Motor neuron (in vitro differentiated cells): ENCODE data around the gene RNF25. TPM values are rescaled to one million over a fixed set of nuclear protein-coding genes. Genes with fewer than 3 reads are reported as not detected.

Source experiments
- ATAC-seq, 8 experiments: fragments of 200-7000 bp; cut with Tn5 transposase; replicated peaks in 6 of 8; 2 replicates each; pipeline ENCODE4 v1.8.0; 2021; ENCODE audit warnings: mild to moderate bottlenecking in 8 of 8, moderate library complexity in 8 of 8
- H3K27ac ChIP-seq, 2 donors: fragments of 250-450 bp; sonication (Bioruptor Pico); 2 replicates each; pipeline ENCODE4 v1.9.0; 2021; ENCODE audit warnings: antibody characterized with exemption in 2 of 2, mild to moderate bottlenecking in 2 of 2, moderate library complexity in 1 of 2
- H3K4me1 ChIP-seq, 2 donors: fragments of 250-450 bp; sonication (Bioruptor Pico); replicated peaks in 1 of 2; 2 replicates each; pipeline ENCODE4 v1.6.1; 2021; ENCODE audit warnings: antibody characterized with exemption in 2 of 2, mild to moderate bottlenecking in 2 of 2, moderate library complexity in 1 of 2
- H3K4me3 ChIP-seq, 5 donors: fragments of 250-450 bp; sonication (Bioruptor Pico); 2 replicates each; pipeline ENCODE4 v1.9.0; 2021; ENCODE audit warnings: antibody characterized with exemption in 5 of 5, mild to moderate bottlenecking in 5 of 5, moderate library complexity in 4 of 5
- WGBS, 10 experiments: fragments of 450-650 bp; shearing (Covaris generic); methylation state at CpG; one replicate each; pipeline ENCODE4 v1.0.0; 2022; 5-methylcytosine and 5-hydroxymethylcytosine counted together
- in situ Hi-C, 9 experiments: fragments of 400-800 bp; cut with MboI; loops; one replicate each; pipeline ENCODE4 v1.15.0; 2021; ENCODE audit warnings: low sequenced_read_pairs in 9 of 9, low pct_unique_long_range_greater_than_20kb in 2 of 9; ENCODE audit not compliant: unreplicated experiment in 9 of 9
- total RNA-seq, 8 experiments: library from RNA; unstranded; fragments of 300-600 nt; gene quantifications; 2 replicates each; pipeline versions ENCODE4 v1.2.3 to v1.2.4, GENCODE V29; 2022

RNF25 gene
- total RNA-seq: 10 to 100 TPM; 20.9 to 37.9 (median 28.7) TPM

DNA sequence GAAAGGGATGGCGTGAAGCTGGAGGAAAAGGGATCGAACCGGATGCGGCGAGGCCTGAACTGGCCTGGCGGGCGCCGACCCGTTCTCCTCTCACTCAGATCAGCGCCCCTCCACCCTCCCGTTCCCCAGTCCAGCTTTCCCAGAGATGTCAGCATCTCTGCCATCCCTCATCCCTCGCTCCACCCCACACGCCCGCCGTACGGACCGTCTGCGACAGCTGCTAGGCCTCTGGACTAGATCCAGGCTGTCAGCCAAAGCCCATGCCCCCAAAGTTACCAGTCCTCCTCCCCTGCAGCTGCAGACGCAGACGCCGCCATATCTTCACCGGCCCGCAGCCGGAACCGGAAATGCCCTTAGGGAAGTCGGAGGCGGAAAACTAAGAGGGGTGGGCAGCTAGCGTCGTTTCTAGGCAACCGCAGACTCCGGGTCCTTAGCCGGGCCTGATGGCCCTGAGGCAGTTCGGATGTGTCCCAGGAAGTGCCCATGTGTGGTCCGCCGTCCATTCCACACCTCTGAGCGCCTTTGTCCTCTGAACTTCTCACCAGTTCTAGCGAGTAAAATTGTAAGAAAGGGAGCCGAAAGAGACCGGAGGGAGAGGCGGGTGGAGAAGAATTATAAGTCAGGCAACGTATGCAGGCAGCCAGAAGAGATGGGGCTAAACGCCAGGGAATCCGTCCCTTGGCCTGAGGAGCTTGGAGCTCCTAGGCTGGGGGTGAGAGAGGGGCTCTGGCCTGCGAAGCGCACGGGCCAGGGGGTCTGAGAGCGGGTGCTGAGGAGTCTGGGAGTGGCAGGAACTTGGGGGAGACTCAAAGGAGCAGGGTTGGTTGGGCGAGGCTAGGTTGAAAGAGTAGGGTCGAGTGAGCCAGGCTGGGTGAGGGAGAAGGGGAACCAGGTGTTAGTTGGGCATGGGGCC is at the start of gene RNF25, which contains the start of gene STK36:
Gene RNF25 (minus strand): TSS at position 349 of the 913 bp plus-strand sequence. CDS start 32 bp downstream, at position 317.
Gene STK36 (plus strand): TSS at position 433 of the 913 bp plus-strand sequence. CDS start 744 bp downstream, outside the sequence.
- peak within 1 kb of the TSS; percentile 73 to 96 (median 87) for H3K4me3 ChIP-seq
- in situ Hi-C loops: no loop called here
- peak within 1 kb of the TSS; percentile 87 to 90 for H3K27ac ChIP-seq
- WGBS, 10 experiments: 0 to 3% (median 0%) methylated on average over 1 to 16 of the region's 49 CpGs; no CpG with 5 or more reads in 2 of the 10 experiments
- H3K4me1 ChIP-seq: peaks cover 10 to 11% of the 10 kb centered on the region in 2 donors
- peak; percentile 95 to 99 (median 98) for ATAC-seq

GRCh38 chr2:218721488-218721887 is 49.7 kb upstream of the RNF25 start:
- in situ Hi-C loops: loop anchor here in 2 of 9 experiments (10.0 to 25.0 kb wide), 2 partner anchors 116 to 123 kb away; partner anchors contain the start of gene PRKAG3 (in 1 of the 2)
- Histone ChIP-seq H3K4me1 (peaks cover 0 to 5% of the 10 kb centered on the region in 2 donors), H3K27ac (no peak overlapping the region), H3K4me3 (no peak overlapping the region)
- peak in 4 of 8 experiments; percentile 16 to 85 (median 76) for ATAC-seq

DNA sequence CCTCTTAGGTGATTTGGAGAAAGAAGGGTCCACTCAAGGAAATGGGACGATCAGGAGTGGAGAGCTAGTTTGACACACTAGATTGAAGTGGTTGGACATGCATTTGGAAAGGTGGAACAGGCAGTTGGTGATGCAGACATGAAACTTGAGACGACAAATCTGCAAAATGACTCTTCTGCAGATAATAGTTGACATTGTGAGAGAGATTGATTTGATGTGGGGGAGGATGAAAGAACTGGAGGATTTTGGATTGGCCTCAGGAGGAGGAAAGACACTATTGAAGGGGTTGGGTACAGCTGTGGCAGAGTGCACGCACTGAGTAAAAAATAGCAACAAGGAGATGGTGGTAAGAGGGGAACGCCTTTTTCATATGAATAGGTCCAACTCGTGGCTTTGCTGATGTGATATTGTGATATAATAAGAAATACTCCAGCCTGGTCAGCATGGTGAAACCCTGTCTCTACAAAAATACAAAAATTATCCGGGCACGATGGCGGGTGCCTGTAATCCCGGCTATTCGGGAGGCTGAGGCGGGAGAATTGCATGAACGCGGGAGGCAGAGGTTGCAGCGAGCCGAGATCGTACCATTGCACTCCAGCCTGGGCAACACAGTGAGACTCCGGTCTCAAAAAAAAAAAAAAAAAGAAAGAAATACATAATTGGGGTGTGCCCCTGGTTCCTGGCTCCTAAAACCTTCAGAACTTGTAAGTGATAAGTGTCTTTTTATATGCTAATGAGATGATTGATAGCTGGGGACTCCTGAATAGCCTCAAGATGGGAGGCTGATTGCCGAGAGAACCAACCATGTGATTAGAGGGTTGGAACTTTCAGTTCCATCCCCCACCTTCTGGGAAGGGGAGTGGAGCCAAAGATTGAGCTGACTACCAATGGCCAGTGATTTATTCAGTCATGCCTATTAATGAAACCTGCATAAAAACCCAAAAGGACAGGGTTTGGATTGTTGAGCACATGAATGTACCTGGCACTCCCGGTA is 48.5 kb upstream of the RNF25 start:
- WGBS, 10 experiments: 80 to 98% (median 93%) methylated on average over 1 to 15 of the region's 19 CpGs
- in situ Hi-C loops: loop anchor here in 2 of 9 experiments (10.0 to 25.0 kb wide), 2 partner anchors 117 to 124 kb away; partner anchors contain the start of gene PRKAG3 (in 1 of the 2)
- no peak for ATAC-seq
- Histone ChIP-seq H3K27ac (no peak overlapping the region), H3K4me1 (peaks cover 0 to 5% of the 10 kb centered on the region in 2 donors), H3K4me3 (no peak overlapping the region)

DNA sequence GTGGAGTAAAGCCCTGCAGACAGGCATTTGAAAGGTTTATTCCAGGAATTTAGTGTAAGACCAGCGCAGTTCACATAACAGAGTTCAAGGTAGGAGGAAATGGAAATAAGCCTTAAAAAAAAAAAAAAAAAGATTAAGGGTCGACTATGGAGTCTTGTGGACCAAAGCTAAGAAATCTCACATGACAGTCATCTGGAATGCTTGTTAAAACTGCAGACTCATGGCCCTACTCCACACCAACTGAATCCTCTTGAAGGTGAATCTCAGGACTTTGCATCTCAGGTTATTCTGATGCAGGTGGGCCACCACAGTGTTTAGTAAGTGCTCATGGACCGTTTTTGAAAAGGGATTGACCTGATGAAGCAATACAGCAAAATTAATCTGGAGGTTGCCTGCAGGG is 47.7 kb upstream of the RNF25 start:
- Histone ChIP-seq H3K4me1 (peaks cover 0 to 5% of the 10 kb centered on the region in 2 donors), H3K27ac (no peak overlapping the region), H3K4me3 (no peak overlapping the region)
- 71 to 100% (median 80%) methylated on average over 1 to 3 of the region's 3 CpGs; no CpG with 5 or more reads in 1 of the 10 experiments for WGBS, 10 experiments
- ATAC-seq: no peak
- in situ Hi-C loops: loop anchor here in 2 of 9 experiments (10.0 to 25.0 kb wide), 2 partner anchors 65 to 118 kb away; partner anchors contain the start of genes CYP27A1 (in 1 of the 2) and PRKAG3 (in 1 of the 2)

GRCh38 chr2:218718058-218718457 is 46.3 kb upstream of the RNF25 start:
- in situ Hi-C loops: loop anchor here in 2 of 9 experiments (10.0 to 25.0 kb wide), 2 partner anchors 67 to 119 kb away; partner anchors contain the start of genes CYP27A1 (in 1 of the 2) and PRKAG3 (in 1 of the 2)
- ATAC-seq: no peak
- H3K4me3 ChIP-seq: no peak overlapping the region
- WGBS, 10 experiments: 85 to 100% (median 94%) methylated on average over 1 to 5 of the region's 7 CpGs; no CpG with 5 or more reads in 4 of the 10 experiments
- H3K27ac ChIP-seq: no peak overlapping the region
- peaks cover 0 to 5% of the 10 kb centered on the region in 2 donors for H3K4me1 ChIP-seq

DNA sequence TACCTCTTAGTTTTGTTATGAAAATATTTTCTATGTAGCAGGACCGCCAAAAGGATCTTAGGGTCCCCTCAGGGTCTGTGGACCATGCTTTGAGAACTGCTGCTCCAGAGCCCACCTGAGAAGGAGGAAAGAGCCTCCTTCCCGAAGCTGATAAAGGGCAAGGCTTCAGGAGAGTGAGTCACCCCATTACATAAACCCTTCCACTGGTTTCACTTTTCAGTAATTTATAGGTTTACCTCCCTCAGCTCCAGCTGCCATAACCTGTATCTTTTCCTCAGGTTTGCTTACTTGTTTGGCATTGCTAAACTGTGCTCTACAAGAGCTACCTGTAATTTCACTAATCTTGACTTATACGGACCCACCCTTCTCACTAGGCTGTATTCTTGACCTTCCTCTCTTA is 45.5 kb upstream of the RNF25 start:
- H3K4me3 ChIP-seq: no peak overlapping the region
- peaks cover 0 to under 1% of the 10 kb centered on the region in 2 donors for H3K4me1 ChIP-seq
- in situ Hi-C loops: loop anchor here in 2 of 9 experiments (10.0 to 25.0 kb wide), 2 partner anchors 68 to 120 kb away; partner anchors contain the start of genes CYP27A1 (in 1 of the 2) and PRKAG3 (in 1 of the 2)
- ATAC-seq: peak in 2 of 8 experiments; percentile 62 to 68
- H3K27ac ChIP-seq: no peak overlapping the region
- 71 to 100% (median 95%) methylated on average over 1 to 2 of the region's 3 CpGs; no CpG with 5 or more reads in 2 of the 10 experiments for WGBS, 10 experiments

GRCh38 chr2:218716070-218716469 is 44.3 kb upstream of the RNF25 start:
- in situ Hi-C loops: loop anchor here in 2 of 9 experiments (10.0 to 25.0 kb wide), 2 partner anchors 69 to 121 kb away; partner anchors contain the start of genes CYP27A1 (in 1 of the 2) and PRKAG3 (in 1 of the 2)
- no peak overlapping the region for H3K4me3 ChIP-seq
- no peak overlapping the region for H3K27ac ChIP-seq
- ATAC-seq: no peak
- WGBS, 10 experiments: 59 to 95% (median 86%) methylated on average over 3 to 4 of the region's 4 CpGs; no CpG with 5 or more reads in 3 of the 10 experiments
- peaks cover 0 to 4% of the 10 kb centered on the region in 2 donors for H3K4me1 ChIP-seq

DNA sequence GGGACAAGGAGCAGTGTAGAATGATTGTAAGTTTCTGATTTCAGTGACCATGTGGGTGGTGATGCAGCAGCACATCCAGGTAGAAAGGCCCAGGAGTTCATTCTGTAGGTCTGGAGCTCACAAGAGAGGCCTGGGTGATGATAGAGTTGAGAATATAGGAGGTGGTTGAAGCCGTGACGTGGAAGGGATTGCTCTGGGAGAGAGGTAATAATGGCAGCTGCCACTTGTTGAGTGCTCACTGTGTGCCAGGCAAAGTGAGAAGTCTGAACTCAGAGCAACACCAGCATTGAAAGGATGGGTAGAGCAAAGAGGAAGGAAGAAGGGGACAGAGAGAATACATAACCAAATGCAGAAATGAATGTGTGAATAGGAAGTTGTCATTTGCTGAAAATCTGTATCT is 42.1 kb upstream of the RNF25 start:
- no peak overlapping the region for H3K27ac ChIP-seq
- no peak overlapping the region for H3K4me3 ChIP-seq
- in situ Hi-C loops: loop anchor here in 2 of 9 experiments (10.0 to 25.0 kb wide), 2 partner anchors 71 to 123 kb away; partner anchors contain the start of genes CYP27A1 (in 1 of the 2) and PRKAG3 (in 1 of the 2)
- 80 to 100% (median 100%) methylated on average over 1 to 2 of the region's 2 CpGs; no CpG with 5 or more reads in 2 of the 10 experiments for WGBS, 10 experiments
- no peak for ATAC-seq
- peaks cover 0 to 4% of the 10 kb centered on the region in 2 donors for H3K4me1 ChIP-seq

DNA sequence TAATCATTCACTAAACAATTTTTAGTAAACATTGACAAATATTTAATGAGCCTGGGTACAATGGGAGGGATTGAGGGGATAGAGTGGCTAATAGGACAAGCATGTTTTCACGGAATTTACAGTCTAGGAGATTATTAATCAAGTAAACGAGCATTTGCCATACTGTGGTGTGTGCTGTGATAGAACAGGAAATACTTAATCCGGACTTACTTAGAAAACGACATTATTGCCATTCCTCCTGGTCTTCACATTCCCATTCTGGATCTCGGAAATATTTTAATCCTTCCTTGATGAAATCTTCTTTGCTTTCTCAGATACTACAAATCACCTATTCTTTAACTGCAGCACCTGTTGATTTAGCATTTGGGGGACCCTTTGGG is 39.7 kb upstream of the RNF25 start:
- ATAC-seq: no peak
- H3K4me3 ChIP-seq: peak overlapping the region; percentile 59 to 80 (median 76)
- H3K4me1 ChIP-seq: peaks cover 0 to 4% of the 10 kb centered on the region in 2 donors
- H3K27ac ChIP-seq: no peak overlapping the region
- in situ Hi-C loops: loop anchor here in 2 of 9 experiments (10.0 to 25.0 kb wide), 2 partner anchors 73 to 126 kb away; partner anchors contain the start of genes CYP27A1 (in 1 of the 2) and PRKAG3 (in 1 of the 2)
- WGBS, 10 experiments: 0 to 10% (median 7%) methylated on average over 2 to 5 of the region's 5 CpGs

- Histone ChIP-seq H3K4me1 (peaks cover 0 to 4% of the 10 kb centered on the region in 2 donors), H3K27ac (peak within 1 kb of the TSS; percentile 14 to 39), H3K4me3 (peak within 1 kb of the TSS; percentile 59 to 80 (median 76))
- ATAC-seq: peak; percentile 90 to 98 (median 97)
- in situ Hi-C loops: loop anchor here in 2 of 9 experiments (10.0 to 25.0 kb wide), 2 partner anchors 74 to 126 kb away; partner anchors contain the start of genes CYP27A1 (in 1 of the 2) and PRKAG3 (in 1 of the 2)
- 0 to 3% (median 0%) methylated on average over 1 to 17 of the region's 74 CpGs for WGBS, 10 experiments
Measured at GRCh38 chr2:218710687-218711549, 39.1 kb upstream of the RNF25 start, which contains the start of gene TTLL4. Gene TTLL4, plus strand, starts transcription at chr2:218710835. Its CDS starts 26,842 bp downstream, at chr2:218737677.
